ENCODE data around the gene AMN1.

AMN1 gene

DNA sequence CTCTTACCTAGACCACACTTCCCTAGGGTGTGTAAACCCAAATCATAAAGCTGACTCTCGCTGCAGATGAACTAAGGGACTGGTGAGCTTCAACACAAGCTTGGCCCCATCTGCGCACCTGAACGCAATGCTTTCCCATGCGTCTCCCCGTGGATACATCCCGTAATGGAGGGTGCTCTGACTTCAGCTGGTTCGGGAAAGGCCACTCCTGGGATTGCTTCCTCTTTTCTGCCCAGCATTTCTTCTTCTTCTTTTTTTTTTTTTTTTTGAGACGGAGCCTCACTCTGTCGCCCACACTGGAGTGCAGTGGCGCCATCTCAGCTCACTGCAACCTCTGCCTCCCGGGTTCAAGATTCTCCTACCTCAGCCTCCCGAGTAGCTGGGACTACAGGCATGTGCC, 97.0 kb downstream of the AMN1 start (continued):
- TF ChIP-seq, protein P1, sequence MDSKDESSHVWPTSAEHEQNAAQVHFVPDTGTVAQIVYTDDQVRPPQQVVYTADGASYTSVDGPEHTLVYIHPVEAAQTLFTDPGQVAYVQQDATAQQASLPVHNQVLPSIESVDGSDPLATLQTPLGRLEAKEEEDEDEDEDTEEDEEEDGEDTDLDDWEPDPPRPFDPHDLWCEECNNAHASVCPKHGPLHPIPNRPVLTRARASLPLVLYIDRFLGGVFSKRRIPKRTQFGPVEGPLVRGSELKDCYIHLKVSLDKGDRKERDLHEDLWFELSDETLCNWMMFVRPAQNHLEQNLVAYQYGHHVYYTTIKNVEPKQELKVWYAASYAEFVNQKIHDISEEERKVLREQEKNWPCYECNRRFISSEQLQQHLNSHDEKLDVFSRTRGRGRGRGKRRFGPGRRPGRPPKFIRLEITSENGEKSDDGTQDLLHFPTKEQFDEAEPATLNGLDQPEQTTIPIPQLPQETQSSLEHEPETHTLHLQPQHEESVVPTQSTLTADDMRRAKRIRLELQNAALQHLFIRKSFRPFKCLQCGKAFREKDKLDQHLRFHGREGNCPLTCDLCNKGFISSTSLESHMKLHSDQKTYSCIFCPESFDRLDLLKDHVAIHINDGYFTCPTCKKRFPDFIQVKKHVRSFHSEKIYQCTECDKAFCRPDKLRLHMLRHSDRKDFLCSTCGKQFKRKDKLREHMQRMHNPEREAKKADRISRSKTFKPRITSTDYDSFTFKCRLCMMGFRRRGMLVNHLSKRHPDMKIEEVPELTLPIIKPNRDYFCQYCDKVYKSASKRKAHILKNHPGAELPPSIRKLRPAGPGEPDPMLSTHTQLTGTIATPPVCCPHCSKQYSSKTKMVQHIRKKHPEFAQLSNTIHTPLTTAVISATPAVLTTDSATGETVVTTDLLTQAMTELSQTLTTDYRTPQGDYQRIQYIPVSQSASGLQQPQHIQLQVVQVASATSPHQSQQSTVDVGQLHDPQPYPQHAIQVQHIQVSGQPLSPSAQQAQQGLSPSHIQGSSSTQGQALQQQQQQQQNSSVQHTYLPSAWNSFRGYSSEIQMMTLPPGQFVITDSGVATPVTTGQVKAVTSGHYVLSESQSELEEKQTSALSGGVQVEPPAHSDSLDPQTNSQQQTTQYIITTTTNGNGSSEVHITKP (tag by site-specific recombination; IDR thresholded peaks at IDR 0.05), result no peak
- TF ChIP-seq ZNF791 (tag by site-specific recombination; IDR thresholded peaks at IDR 0.05), result no peak
- no peak for TF ChIP-seq ZNF184 (tag by site-specific recombination; IDR thresholded peaks at IDR 0.05)
- no peak for TF ChIP-seq ZNF514 (tag by site-specific recombination; IDR thresholded peaks at IDR 0.05)
- TF ChIP-seq, protein P2, sequence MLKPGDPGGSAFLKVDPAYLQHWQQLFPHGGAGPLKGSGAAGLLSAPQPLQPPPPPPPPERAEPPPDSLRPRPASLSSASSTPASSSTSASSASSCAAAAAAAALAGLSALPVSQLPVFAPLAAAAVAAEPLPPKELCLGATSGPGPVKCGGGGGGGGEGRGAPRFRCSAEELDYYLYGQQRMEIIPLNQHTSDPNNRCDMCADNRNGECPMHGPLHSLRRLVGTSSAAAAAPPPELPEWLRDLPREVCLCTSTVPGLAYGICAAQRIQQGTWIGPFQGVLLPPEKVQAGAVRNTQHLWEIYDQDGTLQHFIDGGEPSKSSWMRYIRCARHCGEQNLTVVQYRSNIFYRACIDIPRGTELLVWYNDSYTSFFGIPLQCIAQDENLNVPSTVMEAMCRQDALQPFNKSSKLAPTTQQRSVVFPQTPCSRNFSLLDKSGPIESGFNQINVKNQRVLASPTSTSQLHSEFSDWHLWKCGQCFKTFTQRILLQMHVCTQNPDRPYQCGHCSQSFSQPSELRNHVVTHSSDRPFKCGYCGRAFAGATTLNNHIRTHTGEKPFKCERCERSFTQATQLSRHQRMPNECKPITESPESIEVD (tag by site-specific recombination; IDR thresholded peaks at IDR 0.05), result no peak
- TF ChIP-seq ZNF555 (tag by site-specific recombination; conservative IDR thresholded peaks at IDR 0.05), result no peak
- TF ChIP-seq ZSCAN30 (tag by site-specific recombination; IDR thresholded peaks at IDR 0.05), result no peak

DNA sequence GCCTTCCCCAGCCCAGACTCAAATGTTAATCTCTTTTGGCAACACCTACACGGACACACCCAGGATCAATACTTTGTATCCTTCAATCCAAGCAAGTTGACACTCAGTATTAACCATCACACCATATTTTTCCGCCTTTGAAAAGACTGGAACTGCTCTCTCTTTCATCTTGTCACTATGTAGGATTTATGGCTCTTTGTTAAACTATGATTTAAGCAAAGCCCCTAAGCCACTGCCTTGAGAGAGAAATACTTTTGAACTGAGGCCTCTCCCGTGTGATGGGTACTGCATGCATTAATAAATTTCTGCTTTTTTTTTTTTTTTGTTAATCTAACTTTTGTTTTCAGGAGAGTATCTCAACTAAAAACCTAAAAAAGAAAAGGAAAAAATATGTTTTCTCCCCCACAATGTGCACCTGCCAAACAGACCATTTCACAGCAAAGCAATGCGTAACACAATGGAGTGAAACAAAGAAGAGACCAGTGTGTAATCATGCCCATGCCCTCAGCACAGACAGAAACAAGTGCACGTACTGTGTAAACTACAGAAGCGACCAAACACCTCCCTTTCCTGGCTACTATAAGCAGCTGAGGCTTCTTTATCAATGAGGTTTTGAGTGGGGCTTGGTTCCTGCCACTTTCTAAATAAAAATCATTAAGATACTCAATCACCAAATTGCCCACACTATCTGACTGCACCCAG, 97.6 kb downstream of the AMN1 start:
- Histone ChIP-seq H3K36me3 (ENCODE audit: control insufficient read depth in 2 of 2, insufficient read depth in 1 of 2, low read length in 2 of 2) (no peaks in the 10 kb centered on the region), H3K4me3 (ENCODE audit: low read depth, low read length) (no peak overlapping the region), H3K4me1 (ENCODE audit: control insufficient read depth, insufficient read depth, low read length) (peaks cover 4% of the 10 kb centered on the region), H3K9me3 (ENCODE audit: control insufficient read depth, insufficient read depth, low read depth, low read length) (no peaks in the 10 kb centered on the region), H3K27ac (ENCODE audit: extremely low read depth, low read depth, low read length) (no peak overlapping the region)
- ChIA-PET CTCF (no interaction called here), POLR2A (no interaction called here)
- TF ChIP-seq MEIS1 (CRISPR knock-in tag; IDR thresholded peaks at IDR 0.05; ENCODE audit: borderline replicate concordance) (no peak), TCF7L2 (IDR thresholded peaks at IDR 0.05; ENCODE audit: borderline replicate concordance, low read depth, low read length) (no peak), ZNF311 (tag by site-specific recombination; IDR thresholded peaks at IDR 0.05; ENCODE audit: borderline replicate concordance) (no peak), ZNF211 (tag by site-specific recombination; IDR thresholded peaks at IDR 0.05; ENCODE audit: low read depth) (no peak), HOXA7 (CRISPR knock-in tag; IDR thresholded peaks at IDR 0.05; ENCODE audit: borderline replicate concordance) (no peak), ZNF140 (tag by site-specific recombination; IDR thresholded peaks at IDR 0.05) (no peak), ZNF544 (tag by site-specific recombination; IDR thresholded peaks at IDR 0.05) (no peak)
- TF ChIP-seq, protein P3, sequence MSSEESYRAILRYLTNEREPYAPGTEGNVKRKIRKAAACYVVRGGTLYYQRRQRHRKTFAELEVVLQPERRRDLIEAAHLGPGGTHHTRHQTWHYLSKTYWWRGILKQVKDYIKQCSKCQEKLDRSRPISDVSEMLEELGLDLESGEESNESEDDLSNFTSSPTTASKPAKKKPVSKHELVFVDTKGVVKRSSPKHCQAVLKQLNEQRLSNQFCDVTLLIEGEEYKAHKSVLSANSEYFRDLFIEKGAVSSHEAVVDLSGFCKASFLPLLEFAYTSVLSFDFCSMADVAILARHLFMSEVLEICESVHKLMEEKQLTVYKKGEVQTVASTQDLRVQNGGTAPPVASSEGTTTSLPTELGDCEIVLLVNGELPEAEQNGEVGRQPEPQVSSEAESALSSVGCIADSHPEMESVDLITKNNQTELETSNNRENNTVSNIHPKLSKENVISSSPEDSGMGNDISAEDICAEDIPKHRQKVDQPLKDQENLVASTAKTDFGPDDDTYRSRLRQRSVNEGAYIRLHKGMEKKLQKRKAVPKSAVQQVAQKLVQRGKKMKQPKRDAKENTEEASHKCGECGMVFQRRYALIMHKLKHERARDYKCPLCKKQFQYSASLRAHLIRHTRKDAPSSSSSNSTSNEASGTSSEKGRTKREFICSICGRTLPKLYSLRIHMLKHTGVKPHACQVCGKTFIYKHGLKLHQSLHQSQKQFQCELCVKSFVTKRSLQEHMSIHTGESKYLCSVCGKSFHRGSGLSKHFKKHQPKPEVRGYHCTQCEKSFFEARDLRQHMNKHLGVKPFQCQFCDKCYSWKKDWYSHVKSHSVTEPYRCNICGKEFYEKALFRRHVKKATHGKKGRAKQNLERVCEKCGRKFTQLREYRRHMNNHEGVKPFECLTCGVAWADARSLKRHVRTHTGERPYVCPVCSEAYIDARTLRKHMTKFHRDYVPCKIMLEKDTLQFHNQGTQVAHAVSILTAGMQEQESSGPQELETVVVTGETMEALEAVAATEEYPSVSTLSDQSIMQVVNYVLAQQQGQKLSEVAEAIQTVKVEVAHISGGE (tag by site-specific recombination; conservative IDR thresholded peaks at IDR 0.05; ENCODE audit: low read depth), result no peak
- TF ChIP-seq, protein P4, sequence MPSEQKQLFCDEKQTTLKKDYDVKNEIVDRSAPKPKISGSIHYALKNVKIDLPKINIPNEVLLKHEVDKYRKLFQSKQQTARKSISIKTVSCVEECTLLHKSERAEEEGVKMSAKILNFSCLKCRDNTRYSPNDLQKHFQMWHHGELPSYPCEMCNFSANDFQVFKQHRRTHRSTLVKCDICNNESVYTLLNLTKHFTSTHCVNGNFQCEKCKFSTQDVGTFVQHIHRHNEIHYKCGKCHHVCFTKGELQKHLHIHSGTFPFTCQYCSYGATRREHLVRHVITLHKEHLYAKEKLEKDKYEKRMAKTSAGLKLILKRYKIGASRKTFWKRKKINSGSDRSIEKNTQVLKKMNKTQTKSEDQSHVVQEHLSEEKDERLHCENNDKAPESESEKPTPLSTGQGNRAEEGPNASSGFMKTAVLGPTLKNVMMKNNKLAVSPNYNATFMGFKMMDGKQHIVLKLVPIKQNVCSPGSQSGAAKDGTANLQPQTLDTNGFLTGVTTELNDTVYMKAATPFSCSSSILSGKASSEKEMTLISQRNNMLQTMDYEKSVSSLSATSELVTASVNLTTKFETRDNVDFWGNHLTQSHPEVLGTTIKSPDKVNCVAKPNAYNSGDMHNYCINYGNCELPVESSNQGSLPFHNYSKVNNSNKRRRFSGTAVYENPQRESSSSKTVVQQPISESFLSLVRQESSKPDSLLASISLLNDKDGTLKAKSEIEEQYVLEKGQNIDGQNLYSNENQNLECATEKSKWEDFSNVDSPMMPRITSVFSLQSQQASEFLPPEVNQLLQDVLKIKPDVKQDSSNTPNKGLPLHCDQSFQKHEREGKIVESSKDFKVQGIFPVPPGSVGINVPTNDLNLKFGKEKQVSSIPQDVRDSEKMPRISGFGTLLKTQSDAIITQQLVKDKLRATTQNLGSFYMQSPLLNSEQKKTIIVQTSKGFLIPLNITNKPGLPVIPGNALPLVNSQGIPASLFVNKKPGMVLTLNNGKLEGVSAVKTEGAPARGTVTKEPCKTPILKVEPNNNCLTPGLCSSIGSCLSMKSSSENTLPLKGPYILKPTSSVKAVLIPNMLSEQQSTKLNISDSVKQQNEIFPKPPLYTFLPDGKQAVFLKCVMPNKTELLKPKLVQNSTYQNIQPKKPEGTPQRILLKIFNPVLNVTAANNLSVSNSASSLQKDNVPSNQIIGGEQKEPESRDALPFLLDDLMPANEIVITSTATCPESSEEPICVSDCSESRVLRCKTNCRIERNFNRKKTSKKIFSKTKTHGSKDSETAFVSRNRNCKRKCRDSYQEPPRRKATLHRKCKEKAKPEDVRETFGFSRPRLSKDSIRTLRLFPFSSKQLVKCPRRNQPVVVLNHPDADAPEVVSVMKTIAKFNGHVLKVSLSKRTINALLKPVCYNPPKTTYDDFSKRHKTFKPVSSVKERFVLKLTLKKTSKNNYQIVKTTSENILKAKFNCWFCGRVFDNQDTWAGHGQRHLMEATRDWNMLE (tag by site-specific recombination; conservative IDR thresholded peaks at IDR 0.05; ENCODE audit: low read depth), result no peak
